ENCODE measurements around the gene SMARCD1. TPM values are rescaled to one million over a fixed set of nuclear protein-coding genes. Genes with fewer than 3 reads are reported as not detected.

SMARCD1 gene
- total and polyA plus RNA-seq, 2 experiments from 2014 or later = 27.9 to 33.4 TPM

DNA sequence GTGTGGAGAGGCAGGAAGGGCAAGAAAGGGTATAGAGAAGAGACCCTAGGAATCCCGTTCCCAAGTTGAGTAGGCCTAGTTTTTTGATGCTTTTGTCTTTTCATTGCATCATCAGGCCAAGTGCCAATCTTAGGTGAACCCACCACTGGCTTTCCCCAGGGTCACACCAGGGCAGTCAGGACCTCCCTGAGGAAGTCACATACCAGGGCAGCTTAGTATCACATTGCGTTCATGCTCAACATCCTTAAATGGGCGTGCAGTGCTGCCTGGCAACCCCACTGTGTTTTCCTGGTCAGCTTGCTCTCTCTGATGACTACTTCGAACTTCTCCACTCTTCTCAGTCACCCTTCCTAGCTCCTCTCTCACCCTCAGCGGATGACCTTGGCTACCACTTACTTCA is 18.7 kb upstream of the SMARCD1 start:
- 71% methylated on average over 5 of the region's 5 CpGs for WGBS (ENCODE audit: low lambda C conversion rate, missing lambda C conversion rate)
- Histone ChIP-seq H3K4me3 (no peak overlapping the region), H3K36me3 (replicated peaks; ENCODE audit: insufficient read depth, low read depth) (no peaks in the 10 kb centered on the region), H2AFZ (no peak overlapping the region), H4K20me1 (ENCODE audit: insufficient read depth, poor library complexity, severe bottlenecking) (no peaks in the 10 kb centered on the region), H3K27me3 (no peaks in the 10 kb centered on the region), H3K4me1 (ENCODE audit: insufficient read depth) (no peaks in the 10 kb centered on the region), H3K79me2 (no peaks in the 10 kb centered on the region), H3K4me2 (no peak overlapping the region), H3K9me2 (replicated peaks; ENCODE audit: insufficient read depth) (no peaks in the 10 kb centered on the region), H3K9me3 (ENCODE audit: low read depth) (no peaks in the 10 kb centered on the region), H3K27ac (no peak overlapping the region)
- DNase-seq (ENCODE audit: low spot score) = no peak
- no peak for TF ChIP-seq EZH2 (IDR thresholded peaks at IDR 0.05; ENCODE audit: borderline replicate concordance)
- TF ChIP-seq EZH2phosphoT487 (IDR thresholded peaks at IDR 0.05; ENCODE audit: low read depth, severe bottlenecking, unreplicated experiment) = no peak
- TF ChIP-seq, protein P1, sequence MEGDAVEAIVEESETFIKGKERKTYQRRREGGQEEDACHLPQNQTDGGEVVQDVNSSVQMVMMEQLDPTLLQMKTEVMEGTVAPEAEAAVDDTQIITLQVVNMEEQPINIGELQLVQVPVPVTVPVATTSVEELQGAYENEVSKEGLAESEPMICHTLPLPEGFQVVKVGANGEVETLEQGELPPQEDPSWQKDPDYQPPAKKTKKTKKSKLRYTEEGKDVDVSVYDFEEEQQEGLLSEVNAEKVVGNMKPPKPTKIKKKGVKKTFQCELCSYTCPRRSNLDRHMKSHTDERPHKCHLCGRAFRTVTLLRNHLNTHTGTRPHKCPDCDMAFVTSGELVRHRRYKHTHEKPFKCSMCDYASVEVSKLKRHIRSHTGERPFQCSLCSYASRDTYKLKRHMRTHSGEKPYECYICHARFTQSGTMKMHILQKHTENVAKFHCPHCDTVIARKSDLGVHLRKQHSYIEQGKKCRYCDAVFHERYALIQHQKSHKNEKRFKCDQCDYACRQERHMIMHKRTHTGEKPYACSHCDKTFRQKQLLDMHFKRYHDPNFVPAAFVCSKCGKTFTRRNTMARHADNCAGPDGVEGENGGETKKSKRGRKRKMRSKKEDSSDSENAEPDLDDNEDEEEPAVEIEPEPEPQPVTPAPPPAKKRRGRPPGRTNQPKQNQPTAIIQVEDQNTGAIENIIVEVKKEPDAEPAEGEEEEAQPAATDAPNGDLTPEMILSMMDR (IDR thresholded peaks at IDR 0.05; ENCODE audit: poor library complexity) = no peak

DNA sequence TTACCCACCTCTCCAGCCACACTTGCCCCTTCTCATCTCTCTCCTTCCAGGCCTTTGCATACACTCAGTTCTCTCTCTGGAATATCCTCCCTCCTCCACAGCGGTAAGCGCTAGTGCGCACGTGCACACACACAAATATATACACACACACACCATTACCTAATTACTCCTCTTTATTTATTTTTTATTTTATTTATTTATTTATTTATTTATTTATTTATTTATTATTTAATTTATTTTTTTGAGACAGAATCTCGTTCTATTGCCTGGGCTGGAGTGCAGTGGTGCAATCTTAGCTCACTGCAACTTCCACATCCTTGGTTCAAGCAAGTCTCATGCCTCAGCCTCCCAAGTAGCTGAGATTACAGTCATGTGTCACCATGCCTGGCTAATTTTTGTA is 16.1 kb upstream of the SMARCD1 start:
- 98% methylated on average over 5 of the region's 5 CpGs for WGBS (ENCODE audit: low lambda C conversion rate, missing lambda C conversion rate)
- Histone ChIP-seq H4K20me1 (ENCODE audit: insufficient read depth, poor library complexity, severe bottlenecking) (no peaks in the 10 kb centered on the region), H2AFZ (no peak overlapping the region), H3K4me1 (ENCODE audit: insufficient read depth) (no peaks in the 10 kb centered on the region), H3K36me3 (replicated peaks; ENCODE audit: insufficient read depth, low read depth) (no peaks in the 10 kb centered on the region), H3K9me3 (ENCODE audit: low read depth) (no peaks in the 10 kb centered on the region), H3K27me3 (no peaks in the 10 kb centered on the region), H3K79me2 (no peaks in the 10 kb centered on the region), H3K27ac (no peak overlapping the region), H3K9me2 (replicated peaks; ENCODE audit: insufficient read depth) (no peaks in the 10 kb centered on the region), H3K4me3 (no peak overlapping the region), H3K4me2 (no peak overlapping the region)
- no peak for DNase-seq (ENCODE audit: low spot score)
- no peak for TF ChIP-seq EZH2phosphoT487 (IDR thresholded peaks at IDR 0.05; ENCODE audit: low read depth, severe bottlenecking, unreplicated experiment)
- TF ChIP-seq EZH2 (IDR thresholded peaks at IDR 0.05; ENCODE audit: borderline replicate concordance) = no peak
- TF ChIP-seq, protein P1 (IDR thresholded peaks at IDR 0.05; ENCODE audit: poor library complexity) = no peak

DNA sequence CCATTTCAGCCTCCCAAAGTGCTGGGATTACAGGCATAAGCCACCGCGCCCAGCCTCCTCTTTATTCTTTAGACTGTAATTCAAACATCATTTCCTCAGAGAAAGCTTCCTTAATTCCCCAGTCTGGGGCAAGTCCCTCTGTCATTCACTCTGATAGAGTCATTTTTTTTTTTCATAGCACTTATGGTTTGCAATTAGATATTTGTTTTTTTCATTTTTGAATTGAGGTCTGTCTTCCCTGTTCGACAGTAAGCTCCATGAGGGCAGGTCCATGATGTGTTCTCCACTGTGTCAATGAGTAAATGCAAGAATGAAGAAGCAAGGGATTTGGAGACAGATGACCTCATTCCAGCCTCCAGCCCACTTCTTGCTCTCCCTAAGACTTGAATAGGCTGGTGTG is 15.6 kb upstream of the SMARCD1 start:
- H3K27ac ChIP-seq = no peak overlapping the region
- H3K27me3 ChIP-seq = no peaks in the 10 kb centered on the region
- no peaks in the 10 kb centered on the region for H3K79me2 ChIP-seq
- no peaks in the 10 kb centered on the region for H3K9me2 ChIP-seq (replicated peaks; ENCODE audit: insufficient read depth)
- no peaks in the 10 kb centered on the region for H3K9me3 ChIP-seq (ENCODE audit: low read depth)
- no peaks in the 10 kb centered on the region for H3K4me1 ChIP-seq (ENCODE audit: insufficient read depth)
- H3K4me2 ChIP-seq = no peak overlapping the region
- DNase-seq (ENCODE audit: low spot score) = no peak
- no peak overlapping the region for H3K4me3 ChIP-seq
- no peaks in the 10 kb centered on the region for H3K36me3 ChIP-seq (replicated peaks; ENCODE audit: insufficient read depth, low read depth)
- H2AFZ ChIP-seq = no peak overlapping the region
- no peaks in the 10 kb centered on the region for H4K20me1 ChIP-seq (ENCODE audit: insufficient read depth, poor library complexity, severe bottlenecking)
- WGBS (ENCODE audit: low lambda C conversion rate, missing lambda C conversion rate) = 96% methylated on average over 3 of the region's 3 CpGs
- TF ChIP-seq, protein P1 (IDR thresholded peaks at IDR 0.05; ENCODE audit: poor library complexity) = no peak
- TF ChIP-seq EZH2phosphoT487 (IDR thresholded peaks at IDR 0.05; ENCODE audit: low read depth, severe bottlenecking, unreplicated experiment) (no peak), EZH2 (IDR thresholded peaks at IDR 0.05; ENCODE audit: borderline replicate concordance) (no peak)
